HCT116 (cell line): ENCODE results near the gene GREB1L. TPM values are rescaled to one million over a fixed set of nuclear protein-coding genes. Genes with fewer than 3 reads are reported as not detected.

Experiments used
- ATAC-seq: fragments of 200-7000 bp; cut with Tn5 transposase; 2 replicates; pipeline ENCODE4 v1.9.1; 2020; ENCODE audit warnings: mild to moderate bottlenecking, moderate library complexity
- BruUV-seq: library from RNA; stranded (reverse); fragments of 400-500 nt; replicated peaks from 2 replicates; lab custom pipeline; 2021; lab: Mats Ljungman, UMichigan
- CTCF ChIA-PET: fragments of 300-600 bp; sonication (Branson Sonifier 250); formaldehyde crosslinking; loops from one replicate; lab custom pipeline; 2021; ENCODE audit warnings: antibody characterized with exemption; lab: Charles Lee
- POLR2A ChIA-PET: fragments of 300-600, 350-600 bp; sonication (Branson Sonifier 250); formaldehyde crosslinking; loops from one replicate; lab custom pipeline; 2021; ENCODE audit warnings: antibody characterized with exemption; lab: Charles Lee
- RAD21 ChIA-PET, 2 experiments: fragments of 300-600 bp; sonication (Branson Sonifier 250); formaldehyde crosslinking; loops; one replicate each; lab custom pipeline; 2023; ENCODE audit warnings: low total read pairs in 2 of 2; ENCODE audit not compliant: uncharacterized antibody in 2 of 2, unreplicated experiment in 2 of 2, low non-redundant PET in 1 of 2; lab: Charles Lee
- DNase-seq: peaks from one replicate; pipeline ENCODE4 v3.0.0-alpha.2; 2010; ENCODE audit warnings: low read depth, low spot score
- H2AFZ ChIP-seq: fragments of 200-600 bp; shearing (Covaris generic), sonication (generic); 2 replicates; pipeline ENCODE4 v1.6.1; 2017; ENCODE audit warnings: low read depth, mixed run types, mixed read lengths, antibody characterized with exemption, low read length; ENCODE audit not compliant: poor library complexity, severe bottlenecking
- H3K27ac ChIP-seq: 2 replicates; pipeline ENCODE4 v1.5.1; 2012; ENCODE audit warnings: low read depth, low read length
- H3K27me3 ChIP-seq: fragments of 200-600 bp; sonication (generic); 2 replicates; pipeline ENCODE4 v1.6.1; 2016; ENCODE audit warnings: mixed run types, low read length, mixed read lengths; ENCODE audit not compliant: insufficient read depth
- H3K36me3 ChIP-seq, 2 experiments: fragments of 200-500 bp in 1 of 2; fragments of 200-600 bp in 1 of 2; sonication (Bioruptor generic) in 1 of 2; sonication (generic) in 1 of 2; 2 replicates each; pipeline versions ENCODE4 v1.5.1 to v1.6.1; 2014 to 2016; ENCODE audit warnings: low read length in 2 of 2, inconsistent platforms in 1 of 2, mixed read lengths in 1 of 2, mixed run types in 1 of 2; ENCODE audit not compliant: insufficient read depth in 2 of 2, control insufficient read depth in 1 of 2
- H3K4me1 ChIP-seq, 2 experiments: fragments of 200-600 bp in 1 of 2; sonication (generic) in 1 of 2; 2 replicates each; pipeline versions ENCODE4 v1.5.1 to v1.6.1; 2012 to 2017; ENCODE audit warnings: low read length in 2 of 2, inconsistent platforms in 1 of 2, mild to moderate bottlenecking in 1 of 2, mixed read lengths in 1 of 2, mixed run types in 1 of 2, moderate library complexity in 1 of 2; ENCODE audit not compliant: insufficient read depth in 2 of 2, control insufficient read depth in 1 of 2
- H3K4me2 ChIP-seq: fragments of 200-600 bp; sonication (generic); 2 replicates; pipeline ENCODE4 v1.6.1; 2017; ENCODE audit warnings: mixed run types, low read length, mixed read lengths
- H3K4me3 ChIP-seq, 2 experiments: fragments of 200-600 bp in 1 of 2; sonication (generic) in 1 of 2; replicated peaks in 1 of 2; 2 replicates each; pipeline ENCODE4 v1.5.1; 2011 to 2016; ENCODE audit warnings: low read length in 2 of 2, control low read depth in 1 of 2, low read depth in 1 of 2, mild to moderate bottlenecking in 1 of 2, mixed read lengths in 1 of 2, mixed run types in 1 of 2
- H3K79me2 ChIP-seq: fragments of 200-600 bp; sonication (generic); 2 replicates; pipeline ENCODE4 v1.6.1; 2017; ENCODE audit warnings: mild to moderate bottlenecking, mixed run types, low read length, moderate library complexity, mixed read lengths; ENCODE audit not compliant: insufficient read depth
- H3K9ac ChIP-seq: fragments of 200-600 bp; sonication (generic); 2 replicates; pipeline ENCODE4 v1.6.1; 2016; ENCODE audit warnings: low read length, mixed read lengths
- H3K9me2 ChIP-seq: fragments of 200-600 bp; sonication (generic), shearing (Covaris generic); 2 replicates; pipeline ENCODE4 v1.6.1; 2017; ENCODE audit warnings: mixed run types, mild to moderate bottlenecking, moderate library complexity; ENCODE audit not compliant: insufficient read depth
- H3K9me3 ChIP-seq, 2 experiments: fragments of 200-500 bp in 1 of 2; fragments of 200-600 bp in 1 of 2; sonication (Bioruptor generic) in 1 of 2; sonication (generic) in 1 of 2; 2 replicates each; pipeline ENCODE4 v1.6.1; 2014 to 2017; ENCODE audit warnings: low read length in 2 of 2, mixed read lengths in 2 of 2, inconsistent platforms in 1 of 2, low read depth in 1 of 2, mild to moderate bottlenecking in 1 of 2, mixed run types in 1 of 2, moderate library complexity in 1 of 2; ENCODE audit not compliant: control insufficient read depth in 1 of 2, insufficient read depth in 1 of 2
- H4K20me1 ChIP-seq: fragments of 200-600 bp; sonication (generic), shearing (Covaris generic); 2 replicates; pipeline ENCODE4 v1.6.1; 2017; ENCODE audit warnings: mixed run types, mild to moderate bottlenecking, moderate library complexity; ENCODE audit not compliant: insufficient read depth
- CTCF ChIP-seq, 3 experiments: fragments of 200-600 bp in 1 of 3; sonication (generic) in 1 of 3; IDR thresholded peaks in 2 of 3; conservative IDR thresholded peaks in 1 of 3; 2 replicates each; pipeline ENCODE4 v1.5.1; 2012 to 2017; ENCODE audit warnings: low read depth in 2 of 3, low read length in 2 of 3, antibody characterized with exemption in 1 of 3, borderline replicate concordance in 1 of 3, control low read depth in 1 of 3, mild to moderate bottlenecking in 1 of 3, mixed read lengths in 1 of 3, mixed run types in 1 of 3, moderate library complexity in 1 of 3; ENCODE audit not compliant: insufficient read depth in 1 of 3
- EGR1 ChIP-seq: IDR thresholded peaks from 2 replicates; pipeline ENCODE4 v1.6.1; 2012; ENCODE audit warnings: low read depth
- ELF1 ChIP-seq: IDR thresholded peaks from 2 replicates; pipeline ENCODE4 v1.6.1; 2012; ENCODE audit warnings: low read depth, borderline replicate concordance
- EZH2 ChIP-seq: fragments of 200-600 bp; sonication (generic); IDR thresholded peaks from 2 replicates; pipeline ENCODE4 v1.6.1; 2017; ENCODE audit warnings: antibody characterized with exemption, mixed run types
- POLR2AphosphoS5 ChIP-seq: IDR thresholded peaks from 2 replicates; pipeline ENCODE4 v1.6.1; 2011; ENCODE audit warnings: mild to moderate bottlenecking, low read depth, low read length, moderate library complexity
- REST ChIP-seq: IDR thresholded peaks from 2 replicates; pipeline ENCODE4 v1.6.1; 2012; ENCODE audit warnings: low read depth
- SP1 ChIP-seq: IDR thresholded peaks from 2 replicates; pipeline ENCODE4 v1.6.1; 2012; ENCODE audit warnings: low read depth
- TCF7L2 ChIP-seq: IDR thresholded peaks from 2 replicates; pipeline ENCODE4 v1.7.0; 2011; ENCODE audit warnings: borderline replicate concordance, inconsistent platforms; ENCODE audit not compliant: insufficient read depth, insufficient read length; ENCODE audit errors: extremely low read depth
- ZFX ChIP-seq: fragments of 450-650 bp; IDR thresholded peaks from 2 replicates; pipeline ENCODE4 v1.6.1; 2017
- intact Hi-C: fragments of 100-400 bp; cut with micrococcal nuclease; formaldehyde crosslinking; loops from 2 replicates; pipeline ENCODE4 v1.10.0; 2022
- total RNA-seq: library from RNA; stranded (reverse); gene quantifications from one replicate; pipeline ENCODE4 v1.2.1, GENCODE V29; 2021; ENCODE audit not compliant: unreplicated experiment
- TF ChIP-seq, protein P1 (sequence below): IDR thresholded peaks from 2 replicates; pipeline ENCODE4 v1.6.1; 2012

Gene GREB1L
- total RNA-seq, 1 experiment from 2014 or later: 12.2 TPM

- Histone ChIP-seq H3K4me1 (peaks cover 16 to 70% of the 10 kb centered on the region in 2 experiments; a peak in 3 of 4 replicates), H2AFZ (no peak overlapping the region), H3K27me3 (no peaks in the 10 kb centered on the region), H3K36me3 (no peaks in the 10 kb centered on the region), H3K27ac (no peak overlapping the region), H4K20me1 (no peaks in the 10 kb centered on the region), H3K9me2 (no peaks in the 10 kb centered on the region), H3K4me3 (no peak overlapping the region), H3K9me3 (no peaks in the 10 kb centered on the region), H3K9ac (no peak overlapping the region), H3K4me2 (0 out of 2 replicates have a peak overlapping the region, but pooled peaks have one; percentile 6), H3K79me2 (peaks cover 16% of the 10 kb centered on the region)
- ChIA-PET RAD21 (no interaction called here), POLR2A (no interaction called here), CTCF (no interaction called here)
- DNase-seq: no peak
- no TSS peak for BruUV-seq
- TF ChIP-seq ELF1: no peak
- no peak for TF ChIP-seq EGR1
- TF ChIP-seq POLR2AphosphoS5: no peak
- TF ChIP-seq, protein P1, sequence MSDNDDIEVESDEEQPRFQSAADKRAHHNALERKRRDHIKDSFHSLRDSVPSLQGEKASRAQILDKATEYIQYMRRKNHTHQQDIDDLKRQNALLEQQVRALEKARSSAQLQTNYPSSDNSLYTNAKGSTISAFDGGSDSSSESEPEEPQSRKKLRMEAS: no peak
- TF ChIP-seq REST: no peak
- TF ChIP-seq TCF7L2: no peak
- TF ChIP-seq EZH2: no peak
- no peak for TF ChIP-seq ZFX
- no peak for TF ChIP-seq SP1
- no peak for TF ChIP-seq CTCF (IDR thresholded peaks at IDR 0.05 in 2 of 3, conservative IDR thresholded peaks at IDR 0.05 in 1 of 3; ENCODE audit: borderline replicate concordance in 1 of 3, insufficient read depth in 1 of 3, low read depth in 2 of 3, low read length in 2 of 3)
- ATAC-seq: no peak
- intact Hi-C loops: no loop called here
Observed at GRCh38 chr18:21305621-21306020, 63.6 kb downstream of the GREB1L start.
